OCI-LY3 (cell line): ENCODE measurements around the gene CACNA2D3.

Experiments used
- CTCF ChIP-seq: fragments of 200-600, 300-600 bp; sonication (generic); IDR thresholded peaks from 2 replicates; pipeline ENCODE4 v1.5.1; 2014; ENCODE audit warnings: antibody characterized with exemption, low read length, low read depth
- EZH2phosphoT487 ChIP-seq: fragments of 200-600 bp; shearing (Covaris generic); IDR thresholded peaks from 2 replicates; pipeline ENCODE4 v1.6.1; 2018; ENCODE audit warnings: antibody characterized with exemption, mixed run types, low read depth

GRCh38 chr3:54832876-54833275 is 710.5 kb downstream of the CACNA2D3 start:
- no peak for TF ChIP-seq CTCF
- no peak for TF ChIP-seq EZH2phosphoT487
